ENCODE measurements around the gene HNRNPL. TPM values are rescaled to one million over a fixed set of nuclear protein-coding genes. Genes with fewer than 3 reads are reported as not detected.

The HNRNPL gene
- total and polyA plus RNA-seq, 2 of the 8 experiments (the other 6 are each of a cell fraction or from before 2014, with no cell fraction given), result 404 to 779 TPM

DNA sequence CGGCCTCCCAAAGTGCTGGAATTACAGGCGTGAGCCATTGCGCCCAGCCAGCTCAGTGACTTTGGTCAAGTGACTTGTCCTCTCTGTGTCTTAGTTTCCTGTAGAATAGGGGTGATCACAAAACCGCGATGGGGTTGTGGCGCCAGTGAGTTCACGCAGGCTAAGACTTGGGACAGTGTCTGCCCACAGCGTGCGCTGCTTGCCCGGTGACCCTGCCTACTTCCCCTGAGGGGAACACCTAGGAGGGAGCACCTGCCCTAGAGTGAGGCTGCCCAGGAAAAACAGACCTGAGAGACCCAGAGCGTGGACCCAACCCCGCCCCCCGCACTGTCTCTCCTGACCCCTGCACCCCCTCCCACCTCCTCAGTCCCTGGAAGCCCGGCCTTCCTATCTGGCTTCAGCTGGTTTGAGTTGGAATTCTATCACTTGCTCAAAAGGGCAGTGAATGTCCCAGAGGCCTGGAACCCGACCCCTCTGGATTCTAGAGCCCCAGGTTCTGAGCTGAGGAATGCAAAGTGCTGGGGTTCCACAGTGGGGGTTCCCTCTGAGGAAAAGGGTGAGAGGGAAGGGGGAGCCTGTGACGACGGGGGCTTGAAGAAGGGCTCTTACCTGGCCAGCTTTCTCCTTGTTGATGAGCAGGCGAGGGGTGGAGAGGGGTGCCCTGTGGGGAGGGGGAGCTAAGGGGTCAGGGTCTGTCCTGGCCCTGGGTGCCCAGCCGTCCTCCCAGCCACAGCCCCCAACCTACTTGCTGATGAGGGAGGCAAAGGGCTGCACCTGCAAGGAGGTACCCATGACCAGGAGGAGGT lies 30.5 kb upstream of the HNRNPL start:
- Histone ChIP-seq H3K23me2 (ENCODE audit: low read depth, low read length) (no peaks in the 10 kb centered on the region), H2BK15ac (ENCODE audit: low read length) (no peak overlapping the region), H3K56ac (replicated peaks; ENCODE audit: insufficient read length, low read depth, low read length) (no peak overlapping the region), H3K4me3 (ENCODE audit: extremely low read depth in 1 of 4, insufficient read depth in 2 of 4, low read depth in 3 of 4, low read length in 4 of 4) (no peak overlapping the region), H3K14ac (ENCODE audit: insufficient read length) (no peak overlapping the region), H3K9ac (replicated peaks in 1 of 4; ENCODE audit: extremely low read depth in 1 of 4, low read depth in 3 of 4, low read length in 3 of 4) (no peak overlapping the region), H4K20me1 (replicated peaks in 1 of 2; ENCODE audit: control insufficient read depth in 1 of 2, insufficient read depth in 2 of 2, low read length in 2 of 2) (no peaks in the 10 kb centered on the region), H2AFZ (ENCODE audit: low read length) (no peak overlapping the region), H3K18ac (ENCODE audit: extremely low read depth, low read length) (no peak overlapping the region), H4K5ac (ENCODE audit: insufficient read length, low read depth, low read length) (no peak overlapping the region), H3K27me3 (replicated peaks in 1 of 4; ENCODE audit: control insufficient read depth in 3 of 4, extremely low read depth in 1 of 4, insufficient read depth in 3 of 4, low read length in 3 of 4) (no peaks in the 10 kb centered on the region), H3K4me2 (ENCODE audit: insufficient read depth in 1 of 2, low read depth in 2 of 2, low read length in 2 of 2) (no peak overlapping the region), H3K4me1 (replicated peaks in 1 of 4; ENCODE audit: control insufficient read depth in 3 of 4, insufficient read depth in 4 of 4, low read length in 3 of 4) (peaks cover 0 to 8% (median 3%) of the 10 kb centered on the region in 4 experiments; a peak in 6 of 7 replicates), H4K8ac (ENCODE audit: extremely low read depth, insufficient read depth, low read length) (0 out of 2 replicates have a peak overlapping the region, but pooled peaks have one; percentile 21), H2BK5ac (ENCODE audit: low read depth, low read length) (no peak overlapping the region), H3K36me3 (ENCODE audit: control insufficient read depth in 2 of 4, insufficient read depth in 4 of 4, low read length in 3 of 4) (no peaks in the 10 kb centered on the region), H3K9me3 (ENCODE audit: insufficient read depth in 2 of 2, low read depth in 1 of 2, low read length in 1 of 2) (no peaks in the 10 kb centered on the region), H3K79me1 (ENCODE audit: low read depth, low read length) (no peaks in the 10 kb centered on the region), H2AK5ac (ENCODE audit: low read depth, low read length) (no peak overlapping the region), H2BK12ac (ENCODE audit: low read depth, low read length) (no peak overlapping the region), H2BK120ac (replicated peaks; ENCODE audit: low read depth, low read length) (no peak overlapping the region), H3K27ac (ENCODE audit: low read depth, low read length) (no peak overlapping the region), H3K4ac (replicated peaks; ENCODE audit: insufficient read length, low read depth, low read length) (peak overlapping the region; percentile 38), H3K79me2 (ENCODE audit: control insufficient read depth in 1 of 2, insufficient read depth in 2 of 2, low read length in 2 of 2) (no peaks in the 10 kb centered on the region), H3K23ac (ENCODE audit: insufficient read length) (no peak overlapping the region), H4K91ac (replicated peaks; ENCODE audit: insufficient read length, low read length) (no peak overlapping the region), H2BK20ac (ENCODE audit: low read length) (no peak overlapping the region)
- FAIRE-seq (no peak), DNase-seq (ENCODE audit: low read depth in 1 of 2, low spot score in 2 of 2) (no peak)
- TF ChIP-seq TEAD4 (IDR thresholded peaks at IDR 0.05; ENCODE audit: low read depth, low read length), result no peak
- peak; percentile 76; the same call in 1 of the 2 replicates for TF ChIP-seq KDM1A (IDR thresholded peaks at IDR 0.05; ENCODE audit: borderline replicate concordance, low read length)
- ChIA-PET CTCF (ENCODE audit: partially characterized antibody) (interaction anchor here (0.7 to 7.0 kb wide), 5 partner anchors 8 to 22 kb away, joined by 3 to 97 read pairs (median 7); no protein-coding TSS in a partner anchor), POLR2A (ENCODE audit: partially characterized antibody) (interaction anchor here (0.6 to 6.1 kb wide), 5 partner anchors 7 to 194 kb away, joined by 4 to 35 read pairs (median 5); no protein-coding TSS in a partner anchor)
- WGBS, 2 experiments (ENCODE audit: extremely low coverage in 1 of 2, insufficient coverage in 1 of 2, insufficient read length in 1 of 2, insufficient replicate concordance in 2 of 2, low coverage in 1 of 2, low lambda C conversion rate in 2 of 2, missing lambda C conversion rate in 1 of 2), result 83% methylated on average over 14 of the region's 19 CpGs; no CpG with 5 or more reads in 1 of the 2 experiments

Data from H1 (cell line).